SK-N-SH treated with all-trans-retinoic acid at 6 μM for 48 hours (cell line): ENCODE measurements around the gene KIFBP.

ENCODE experiments used
- ATAC-seq: fragments of 200-7000 bp; cut with Tn5 transposase; 3 replicates; pipeline ENCODE4 v1.9.1; 2020; ENCODE audit warnings: mild to moderate bottlenecking, moderate library complexity
- ARNTL ChIP-seq: fragments of 450-650 bp; formaldehyde crosslinking; IDR thresholded peaks from 2 replicates; pipeline ENCODE4 v1.5.0; 2020; ENCODE audit warnings: low read depth, mild to moderate bottlenecking, moderate library complexity, borderline replicate concordance
- BACH2 ChIP-seq: fragments of 250-450 bp; sonication (Bioruptor Pico); IDR thresholded peaks from 2 replicates; pipeline ENCODE4 v1.9.0; 2021; ENCODE audit warnings: mild to moderate bottlenecking, borderline replicate concordance
- CREB5 ChIP-seq: fragments of 250-450 bp; sonication (Bioruptor Pico); IDR thresholded peaks from 2 replicates; pipeline ENCODE4 v1.5.1; 2020; ENCODE audit warnings: low read depth, mild to moderate bottlenecking, moderate library complexity
- CSDC2 ChIP-seq: fragments of 250-450 bp; sonication (Bioruptor Pico); IDR thresholded peaks from 2 replicates; pipeline ENCODE4 v1.5.0; 2020; ENCODE audit warnings: mild to moderate bottlenecking, moderate library complexity
- ESRRG ChIP-seq: fragments of 250-450 bp; sonication (Bioruptor Pico); IDR thresholded peaks from 2 replicates; pipeline ENCODE4 v1.6.1; 2021; ENCODE audit warnings: mild to moderate bottlenecking
- GLIS3 ChIP-seq: fragments of 250-450 bp; sonication (Bioruptor Pico); IDR thresholded peaks from 2 replicates; pipeline ENCODE4 v1.5.0; 2020; ENCODE audit warnings: mild to moderate bottlenecking, moderate library complexity
- ISL1 ChIP-seq: fragments of 250-450 bp; sonication (Bioruptor Pico); IDR thresholded peaks from 2 replicates; pipeline ENCODE4 v2.1.2; 2022; ENCODE audit warnings: mild to moderate bottlenecking, moderate library complexity
- OSR1 ChIP-seq: fragments of 250-450 bp; sonication (Bioruptor Pico); IDR thresholded peaks from 2 replicates; pipeline ENCODE4 v1.8.0; 2022; ENCODE audit warnings: moderate library complexity, mild to moderate bottlenecking, inconsistent platforms
- PATZ1 ChIP-seq: fragments of 250-450 bp; sonication (Bioruptor Pico); IDR thresholded peaks from 2 replicates; pipeline ENCODE4 v1.8.0; 2020; ENCODE audit warnings: mild to moderate bottlenecking, moderate library complexity, borderline replicate concordance
- POU6F1 ChIP-seq: fragments of 250-450 bp; sonication (Bioruptor Pico); IDR thresholded peaks from 2 replicates; pipeline ENCODE4 v1.8.0; 2021; ENCODE audit warnings: low read depth, mild to moderate bottlenecking, moderate library complexity, borderline replicate concordance
- PPARA ChIP-seq: fragments of 250-450 bp; sonication (Bioruptor Pico); IDR thresholded peaks from 2 replicates; pipeline ENCODE4 v1.5.0; 2020; ENCODE audit warnings: mild to moderate bottlenecking, borderline replicate concordance
- RARB ChIP-seq: fragments of 250-450 bp; sonication (Bioruptor Pico); IDR thresholded peaks from 2 replicates; pipeline ENCODE4 v1.8.0; 2021; ENCODE audit warnings: mild to moderate bottlenecking, moderate library complexity
- SNAI2 ChIP-seq: fragments of 250-450 bp; sonication (Bioruptor Pico); IDR thresholded peaks from 2 replicates; pipeline ENCODE4 v1.5.0; 2020; ENCODE audit warnings: mild to moderate bottlenecking, moderate library complexity
- TCF4 ChIP-seq: fragments of 250-450 bp; sonication (Bioruptor Pico); IDR thresholded peaks from 2 replicates; pipeline ENCODE4 v1.8.0; 2021; ENCODE audit warnings: mild to moderate bottlenecking, moderate library complexity, borderline replicate concordance
- TOX ChIP-seq: fragments of 250-450 bp; sonication (Bioruptor Pico); IDR thresholded peaks from 2 replicates; pipeline ENCODE4 v1.8.0; 2021; ENCODE audit warnings: mild to moderate bottlenecking, moderate library complexity, borderline replicate concordance
- TSHZ2 ChIP-seq: fragments of 250-450 bp; sonication (Bioruptor Pico); IDR thresholded peaks from 2 replicates; pipeline ENCODE4 v1.5.0; 2020; ENCODE audit warnings: mild to moderate bottlenecking, moderate library complexity
- ZC3H10 ChIP-seq: fragments of 250-450 bp; sonication (Bioruptor Pico); IDR thresholded peaks from 2 replicates; pipeline ENCODE4 v1.5.1; 2021; ENCODE audit warnings: mild to moderate bottlenecking, moderate library complexity
- ZFP3 ChIP-seq: fragments of 250-450 bp; sonication (Bioruptor Pico); IDR thresholded peaks from 2 replicates; pipeline ENCODE4 v1.5.0; 2020; ENCODE audit warnings: mild to moderate bottlenecking, moderate library complexity
- ZFP30 ChIP-seq: fragments of 450-650 bp; formaldehyde crosslinking; IDR thresholded peaks from 2 replicates; pipeline ENCODE4 v1.5.0; 2022; ENCODE audit warnings: mild to moderate bottlenecking, moderate library complexity
- ZNF565 ChIP-seq: fragments of 450-650 bp; formaldehyde crosslinking; conservative IDR thresholded peaks from 2 replicates; pipeline ENCODE4 v1.5.0; 2020; ENCODE audit warnings: low read depth, mild to moderate bottlenecking, moderate library complexity
- ZNF70 ChIP-seq: fragments of 450-650 bp; formaldehyde crosslinking; IDR thresholded peaks from 2 replicates; pipeline ENCODE4 v1.5.0; 2020; ENCODE audit warnings: mild to moderate bottlenecking, moderate library complexity
- ZNF8 ChIP-seq: fragments of 450-650 bp; formaldehyde crosslinking; IDR thresholded peaks from 2 replicates; pipeline ENCODE4 v1.5.0; 2020; ENCODE audit warnings: mild to moderate bottlenecking, moderate library complexity

The KIFBP gene

GRCh38 chr10:68957654-68958053, 30.9 kb upstream of the KIFBP start:
- TF ChIP-seq ARNTL (CRISPR knock-in tag) (no peak), ZNF8 (no peak), RARB (CRISPR knock-in tag) (no peak), ESRRG (no peak), TOX (no peak), ZFP3 (no peak; the same call in 1 of the 2 replicates), ZFP30 (CRISPR knock-in tag) (no peak), GLIS3 (CRISPR knock-in tag) (no peak), ZC3H10 (CRISPR knock-in tag) (no peak), PPARA (no peak), TSHZ2 (no peak), POU6F1 (CRISPR knock-in tag) (no peak), BACH2 (CRISPR knock-in tag) (no peak), PATZ1 (no peak), ZNF70 (no peak), ZNF565 (CRISPR knock-in tag) (no peak)
- no peak for ATAC-seq

GRCh38 chr10:68959695-68960527, 28.7 kb upstream of the KIFBP start:
- no peak for ATAC-seq
- no peak for TF ChIP-seq CSDC2
- TF ChIP-seq ZC3H10 (CRISPR knock-in tag) = no peak
- TF ChIP-seq TSHZ2 = no peak
- no peak for TF ChIP-seq ZFP3
- TF ChIP-seq PATZ1 = no peak
- no peak for TF ChIP-seq RARB (CRISPR knock-in tag)
- no peak for TF ChIP-seq ZNF565 (CRISPR knock-in tag)
- TF ChIP-seq ZNF70 = no peak
- no peak for TF ChIP-seq SNAI2 (CRISPR knock-in tag)
- no peak for TF ChIP-seq POU6F1 (CRISPR knock-in tag)
- TF ChIP-seq BACH2 (CRISPR knock-in tag) = no peak
- no peak for TF ChIP-seq ISL1 (CRISPR knock-in tag)
- no peak for TF ChIP-seq OSR1 (CRISPR knock-in tag)
- no peak for TF ChIP-seq TCF4 (CRISPR knock-in tag)
- no peak for TF ChIP-seq CREB5 (CRISPR knock-in tag)
- TF ChIP-seq ZNF8 = no peak
- no peak for TF ChIP-seq GLIS3 (CRISPR knock-in tag)
- no peak for TF ChIP-seq PPARA
- TF ChIP-seq ARNTL (CRISPR knock-in tag) = no peak
- no peak for TF ChIP-seq TOX
